HTERT RPE-1 (cell line): Measurements from ENCODE around the gene BRWD1.

Experiments
- in situ Hi-C: fragments of 300-500 bp; cut with MboI; formaldehyde crosslinking; loops from 4 replicates; pipeline ENCODE4 v1.14.3; 2020; ENCODE audit warnings: low sequenced_read_pairs

BRWD1 gene

DNA sequence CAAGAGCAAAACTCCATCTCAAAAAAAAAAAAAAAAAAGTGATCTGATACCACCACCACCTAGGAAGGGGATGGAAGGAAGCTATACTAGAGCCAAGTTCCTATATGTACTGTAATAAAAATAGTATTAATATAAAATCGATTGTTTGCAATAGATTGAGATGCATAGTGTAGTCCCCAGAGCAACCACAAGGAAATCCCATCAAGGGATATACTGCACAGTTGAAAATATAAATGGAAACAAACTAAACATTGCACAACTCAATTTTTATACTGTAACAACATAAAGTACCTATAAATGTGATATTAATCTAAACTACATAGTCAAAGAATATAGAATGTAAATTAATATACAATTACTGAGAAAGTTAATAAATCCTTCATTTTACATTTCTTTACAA is 109.3 kb downstream of the BRWD1 start:
- in situ Hi-C loops = no loop called here

- in situ Hi-C loops = no loop called here
These were observed 114.6 kb downstream of the BRWD1 start for GRCh38 chr21:39198800-39199199.

- in situ Hi-C loops = no loop called here
These were observed 115.8 kb downstream of the BRWD1 start for GRCh38 chr21:39197448-39198233.

DNA sequence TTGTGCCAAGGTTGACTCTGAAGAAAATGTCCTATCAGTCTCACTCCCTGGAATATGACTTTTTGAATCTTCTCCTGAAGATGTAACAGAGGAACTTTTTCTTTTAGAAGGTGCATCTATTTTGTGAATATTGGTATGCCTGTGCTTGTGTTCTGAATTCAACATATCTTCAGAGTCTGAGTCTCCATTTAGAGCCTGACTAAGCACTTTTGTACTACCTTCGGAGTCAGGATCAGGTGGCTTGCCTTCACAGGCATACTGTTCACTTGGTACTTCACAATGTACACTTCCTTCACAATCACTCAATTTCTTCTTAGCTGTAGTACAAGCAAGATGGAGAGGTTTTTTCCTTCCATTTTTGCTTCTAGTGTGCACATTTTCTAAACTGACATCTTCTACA is 116.6 kb downstream of the BRWD1 start:
- in situ Hi-C loops = no loop called here

DNA sequence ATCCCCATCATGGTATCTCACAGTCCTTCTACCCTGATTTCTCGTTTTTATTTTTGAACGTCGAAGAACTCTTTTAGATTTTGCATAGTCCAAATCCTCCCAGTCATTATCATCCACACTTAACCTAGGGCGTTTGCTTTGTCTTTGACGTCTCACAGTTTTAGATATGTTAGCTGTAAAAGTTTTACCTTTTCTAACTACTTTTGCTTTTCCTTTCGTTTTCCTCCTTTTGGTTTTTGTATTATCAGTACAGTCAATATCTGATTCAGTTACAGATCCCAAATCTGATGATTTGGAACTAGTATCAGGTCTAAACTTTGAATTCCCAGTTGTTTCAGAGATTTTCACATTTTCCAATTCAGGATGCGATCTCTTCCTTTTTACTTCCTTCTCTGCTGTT is 117.1 kb downstream of the BRWD1 start:
- in situ Hi-C loops = no loop called here

- in situ Hi-C loops = no loop called here
These were observed 120.1 kb downstream of the BRWD1 start for GRCh38 chr21:39193380-39193779.

- in situ Hi-C loops = no loop called here
These were observed 123.4 kb downstream of the BRWD1 start for GRCh38 chr21:39189857-39190604.

- in situ Hi-C loops = no loop called here
These were observed 124.8 kb downstream of the BRWD1 start for GRCh38 chr21:39188521-39189139.

- in situ Hi-C loops = no loop called here
These were observed 126.3 kb downstream of the BRWD1 start for GRCh38 chr21:39187141-39187540.

- in situ Hi-C loops = no loop called here
These were observed 126.8 kb downstream of the BRWD1 start for GRCh38 chr21:39186676-39187075.

- in situ Hi-C loops = no loop called here
These were observed 128.3 kb downstream of the BRWD1 start for GRCh38 chr21:39185157-39185556.

- in situ Hi-C loops = no loop called here
These were observed 129.1 kb downstream of the BRWD1 start for GRCh38 chr21:39184050-39184980.

GRCh38 chr21:39183272-39184049 is 130.0 kb downstream of the BRWD1 start, which contains the start of gene PSMG1:
Gene PSMG1, minus strand, starts transcription at chr21:39183451. Its CDS starts 66 bp downstream, at chr21:39183385.
- in situ Hi-C loops = no loop called here

GRCh38 chr21:39182484-39183271 is 130.8 kb downstream of the BRWD1 start:
- in situ Hi-C loops = no loop called here

GRCh38 chr21:39182016-39182415 is 131.4 kb downstream of the BRWD1 start:
- in situ Hi-C loops = no loop called here

GRCh38 chr21:39181205-39181818 is 132.1 kb downstream of the BRWD1 start:
- in situ Hi-C loops = no loop called here

- in situ Hi-C loops = no loop called here
These were observed 132.9 kb downstream of the BRWD1 start for GRCh38 chr21:39180429-39181019.

DNA sequence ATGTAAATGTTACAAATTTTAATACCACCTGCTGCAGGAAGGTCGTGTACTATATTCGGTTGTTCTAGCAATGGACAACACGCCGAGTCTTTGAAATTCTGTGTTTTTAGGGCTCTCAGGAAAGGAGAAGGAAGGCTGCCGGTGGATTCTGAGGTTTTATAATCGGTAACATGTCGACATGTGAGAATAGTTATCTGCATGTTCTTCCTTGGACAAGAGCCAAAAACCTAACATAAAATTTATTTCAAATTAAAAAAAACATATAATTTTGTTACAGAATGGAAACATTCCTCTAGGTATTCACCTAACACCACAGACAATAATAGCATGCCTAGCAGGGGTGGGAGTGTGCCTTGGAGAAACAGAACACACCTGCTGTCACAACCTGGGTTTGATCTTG is 135.0 kb downstream of the BRWD1 start:
- in situ Hi-C loops = no loop called here
